Mucosa of rectum (tissue), 2 donors: ENCODE data around the gene TAF6L.
"Not testable (repeated sequence)": the region's sequence is repeated elsewhere in the genome, so short reads cannot be mapped to it uniquely, and the experiment has no call there.

ENCODE experiments used
- H3K27ac ChIP-seq, 2 donors: one replicate each; pipeline ENCODE4 v1.7.0; 2013; ENCODE audit warnings: inconsistent platforms in 2 of 2, low read depth in 2 of 2, low read length in 2 of 2
- H3K27me3 ChIP-seq, 2 donors: one replicate each; pipeline ENCODE4 v1.7.0; 2013; ENCODE audit warnings: low read length in 2 of 2; ENCODE audit not compliant: control insufficient read depth in 2 of 2, insufficient read depth in 2 of 2
- H3K36me3 ChIP-seq, 2 donors: one replicate each; pipeline ENCODE4 v1.7.0; 2013; ENCODE audit warnings: low read length in 2 of 2; ENCODE audit not compliant: control insufficient read depth in 2 of 2, insufficient read depth in 2 of 2
- H3K4me1 ChIP-seq, 2 donors: one replicate each; pipeline ENCODE4 v1.7.0; 2013; ENCODE audit warnings: low read length in 2 of 2, mild to moderate bottlenecking in 1 of 2; ENCODE audit not compliant: control insufficient read depth in 2 of 2, insufficient read depth in 2 of 2
- H3K4me3 ChIP-seq, 2 donors: one replicate each; pipeline ENCODE4 v1.7.0; 2013; ENCODE audit warnings: low read length in 2 of 2
- H3K9ac ChIP-seq, 2 donors: one replicate each; pipeline ENCODE4 v1.7.0; 2013; ENCODE audit warnings: low read length in 2 of 2, low read depth in 1 of 2, mild to moderate bottlenecking in 1 of 2
- H3K9me3 ChIP-seq, 2 donors: one replicate each; pipeline ENCODE4 v1.7.0; 2013; ENCODE audit warnings: low read length in 2 of 2; ENCODE audit not compliant: control insufficient read depth in 2 of 2
- donor health status: healthy.
- donor health status: Normal muscosa, but diverticular disease.

Gene TAF6L

DNA sequence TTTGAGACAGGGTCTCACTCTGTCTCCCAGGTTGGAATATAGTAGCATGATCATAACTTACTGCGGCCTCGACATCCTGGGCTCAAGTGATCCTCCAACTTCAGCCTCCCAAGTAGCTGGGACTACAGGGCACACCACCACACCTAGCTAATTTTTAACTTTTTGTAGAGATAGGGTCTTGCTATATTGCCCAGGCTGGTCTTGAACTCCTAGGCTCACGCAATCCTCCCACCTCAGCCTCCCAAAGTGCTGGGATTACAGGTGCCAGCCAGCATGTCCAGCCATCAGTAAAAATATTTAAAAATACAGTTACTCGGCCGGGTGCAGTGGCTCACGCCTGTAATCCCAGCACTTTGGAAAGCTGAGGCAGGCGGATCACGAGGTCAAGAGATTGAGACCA, 56.9 kb downstream of the TAF6L start:
- not testable (repeated sequence) for H3K27ac ChIP-seq, H3K9me3 ChIP-seq, H3K4me3 ChIP-seq, H3K9ac ChIP-seq, H3K27me3 ChIP-seq
- peaks cover 39 to 45% of the 10 kb centered on the region in 2 donors for H3K36me3 ChIP-seq
- peaks cover 14 to 19% of the 10 kb centered on the region in 2 donors for H3K4me1 ChIP-seq

DNA sequence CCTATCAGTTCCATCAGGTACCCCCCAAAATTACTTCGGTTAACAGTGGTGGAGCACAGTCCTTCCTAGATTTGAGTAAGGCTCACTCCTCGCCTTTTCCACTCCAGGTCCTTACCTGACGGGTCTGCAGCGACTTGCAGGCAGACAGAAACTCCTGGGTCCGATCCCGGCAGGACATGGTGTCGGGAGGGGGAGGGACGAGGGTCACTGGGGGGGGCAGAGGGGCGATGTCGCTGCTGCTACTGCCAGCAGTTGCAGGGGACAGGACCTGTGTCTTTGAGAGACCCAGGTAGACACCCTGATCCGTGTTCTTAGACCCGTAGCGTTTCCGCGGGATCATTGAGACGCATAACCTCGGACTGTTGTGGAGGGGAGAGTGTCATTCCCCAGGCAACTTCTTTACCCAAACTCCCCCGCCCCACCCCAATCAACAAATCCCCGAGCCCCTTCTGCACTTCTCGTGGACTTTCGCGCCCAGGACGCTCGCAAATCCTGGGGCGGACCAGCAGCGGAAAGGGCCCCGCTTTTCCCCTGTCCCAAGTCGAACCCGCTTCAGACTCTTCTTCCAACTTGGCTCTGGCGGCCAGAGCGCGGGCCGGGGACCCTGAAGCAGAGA, 59.8 kb downstream of the TAF6L start:
- Histone ChIP-seq H3K27ac (peak overlapping the region; percentile 99), H3K9ac (peak overlapping the region; percentile 92 to 98), H3K9me3 (no peaks in the 10 kb centered on the region), H3K27me3 (no peaks in the 10 kb centered on the region), H3K36me3 (peaks cover 28 to 34% of the 10 kb centered on the region in 2 donors), H3K4me1 (peaks cover 19 to 21% of the 10 kb centered on the region in 2 donors), H3K4me3 (peak overlapping the region; percentile 94 to 100)

DNA sequence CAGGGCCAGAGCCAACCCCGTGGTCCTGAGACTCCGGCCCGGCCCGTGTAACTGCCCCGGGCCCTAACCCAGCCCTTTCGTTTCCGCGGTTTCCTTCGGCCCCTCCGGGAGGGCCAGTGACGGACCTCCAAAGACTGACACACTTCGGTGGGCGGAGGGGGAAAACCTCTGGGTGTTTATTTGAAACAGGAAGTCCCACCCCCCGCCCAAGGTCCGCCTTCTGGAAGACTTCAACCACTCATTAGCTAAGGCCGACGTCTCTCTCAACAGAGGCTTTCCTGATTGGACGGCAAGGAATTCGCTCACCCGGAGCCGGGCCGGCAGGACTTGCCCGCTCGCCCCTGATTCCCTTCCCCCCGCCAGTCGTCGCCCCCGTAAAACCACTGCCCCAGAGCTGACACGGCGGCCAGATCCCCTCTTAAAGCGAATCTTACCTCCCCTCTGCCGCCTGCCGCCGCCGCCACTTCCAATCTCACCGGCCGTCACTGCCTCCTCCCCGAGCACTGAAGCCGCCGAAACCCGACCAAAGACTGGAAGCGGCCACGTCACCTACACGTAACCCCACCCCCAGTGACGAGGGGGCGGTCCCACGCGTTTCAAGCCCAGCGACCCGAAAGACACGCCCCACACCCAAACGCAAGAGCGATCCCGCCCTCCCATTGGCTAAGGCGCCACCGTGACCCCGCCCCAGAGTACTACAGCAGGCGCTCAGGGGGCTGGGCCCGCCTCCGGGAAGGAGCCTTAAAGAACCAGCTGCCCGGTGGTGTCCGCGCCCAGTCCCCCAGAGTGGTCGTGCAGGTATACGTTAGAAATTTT, 60.5 kb downstream of the TAF6L start, which contains the start of gene STX5:
Gene STX5 (minus strand): TSS at position 532 of the 816 bp plus-strand sequence. CDS start 808 bp downstream, outside the sequence.
- Histone ChIP-seq H3K9ac (peak within 1 kb of the TSS; percentile 98), H3K36me3 (peaks cover 32 to 37% of the 10 kb centered on the region in 2 donors), H3K27ac (peak within 1 kb of the TSS; percentile 99), H3K27me3 (no peaks in the 10 kb centered on the region), H3K4me3 (peak within 1 kb of the TSS; percentile 94 to 100), H3K9me3 (no peaks in the 10 kb centered on the region), H3K4me1 (peaks cover 19 to 21% of the 10 kb centered on the region in 2 donors)

DNA sequence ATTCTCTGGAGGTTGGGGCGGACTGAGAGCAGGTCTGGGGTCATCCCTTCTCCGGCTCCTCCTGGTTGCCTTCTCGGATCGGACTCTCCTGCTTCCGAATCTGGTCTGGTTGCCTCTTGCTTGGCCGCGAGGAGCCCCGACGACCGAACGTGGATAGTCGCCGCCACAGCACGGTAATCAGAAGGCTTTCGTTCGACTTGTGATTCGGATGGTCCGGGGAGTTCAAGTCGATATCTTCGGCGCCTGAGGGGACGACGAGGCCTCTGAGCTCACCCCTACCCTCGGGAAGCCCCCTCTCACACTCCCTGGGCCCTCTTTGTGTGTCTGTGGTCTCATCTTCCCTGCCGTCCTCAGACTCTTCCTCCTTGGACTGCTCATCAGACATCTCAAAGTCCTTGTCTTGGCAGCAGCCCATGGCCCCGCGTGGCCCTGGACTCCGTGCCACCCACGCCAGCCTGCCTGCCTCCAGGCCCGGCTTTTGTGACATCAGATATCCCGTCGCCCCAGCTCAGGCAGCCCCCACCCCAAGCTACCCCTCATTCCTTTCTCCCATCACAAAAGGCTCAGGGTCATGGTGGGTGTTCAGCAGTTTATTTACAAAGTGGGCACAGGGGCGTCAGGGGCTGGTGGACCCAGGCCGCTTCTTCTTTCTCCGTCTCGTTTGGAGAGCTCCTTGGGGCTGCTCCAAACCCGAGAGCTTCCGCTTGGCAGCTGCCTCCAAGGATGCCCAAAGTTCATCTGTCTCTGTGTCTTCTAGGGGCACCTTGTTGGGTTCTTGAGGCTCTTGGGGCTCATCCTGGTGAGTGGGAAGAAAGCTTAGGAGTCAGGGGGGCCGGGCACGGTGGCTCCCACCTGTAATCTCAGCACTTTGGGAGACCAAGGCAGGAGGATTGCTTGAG, 61.4 kb downstream of the TAF6L start, which contains the start of gene TEX54:
Gene TEX54 (minus strand): TSS at position 506 of the 899 bp plus-strand sequence.
- no peaks in the 10 kb centered on the region for H3K27me3 ChIP-seq
- peak within 1 kb of the TSS; percentile 99 for H3K27ac ChIP-seq
- H3K9ac ChIP-seq, result peak within 1 kb of the TSS; percentile 98
- peaks cover 24 to 34% of the 10 kb centered on the region in 2 donors for H3K36me3 ChIP-seq
- peaks cover 19 to 21% of the 10 kb centered on the region in 2 donors for H3K4me1 ChIP-seq
- H3K9me3 ChIP-seq, result no peaks in the 10 kb centered on the region
- peak within 1 kb of the TSS; percentile 94 to 100 for H3K4me3 ChIP-seq

DNA sequence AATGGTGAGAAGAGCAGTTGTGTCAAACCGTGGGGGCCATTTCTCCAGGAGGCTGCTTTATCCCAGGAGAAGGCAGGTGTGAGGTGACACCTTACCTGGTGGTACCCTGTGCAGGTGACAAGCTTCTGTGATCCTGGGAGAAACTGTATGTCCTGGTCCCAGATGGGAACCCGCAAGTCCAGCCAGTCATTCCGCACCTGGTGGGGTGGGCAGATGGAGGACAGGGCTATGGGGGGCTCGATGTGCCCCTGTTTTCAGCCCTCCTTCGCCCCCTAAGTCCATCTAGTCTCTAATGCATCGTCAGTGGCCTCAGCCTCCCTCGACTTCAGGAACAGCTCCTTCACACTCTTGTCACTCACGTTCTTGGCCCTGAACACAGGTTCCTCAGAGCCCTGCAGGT, 64.1 kb downstream of the TAF6L start:
- H3K27ac ChIP-seq, result no peak overlapping the region
- no peaks in the 10 kb centered on the region for H3K9me3 ChIP-seq
- H3K27me3 ChIP-seq, result no peaks in the 10 kb centered on the region
- peaks cover 23 to 29% of the 10 kb centered on the region in 2 donors for H3K4me1 ChIP-seq
- no peak overlapping the region for H3K4me3 ChIP-seq
- H3K36me3 ChIP-seq, result peaks cover 20 to 28% of the 10 kb centered on the region in 2 donors
- H3K9ac ChIP-seq, result no peak overlapping the region
